Right kidney (tissue), 1 donor: ENCODE data around the gene MARS1.

Source experiments
- DNase-seq: peaks from one replicate; pipeline ENCODE4 v3.0.0-alpha.2; 2016

Gene MARS1

DNA sequence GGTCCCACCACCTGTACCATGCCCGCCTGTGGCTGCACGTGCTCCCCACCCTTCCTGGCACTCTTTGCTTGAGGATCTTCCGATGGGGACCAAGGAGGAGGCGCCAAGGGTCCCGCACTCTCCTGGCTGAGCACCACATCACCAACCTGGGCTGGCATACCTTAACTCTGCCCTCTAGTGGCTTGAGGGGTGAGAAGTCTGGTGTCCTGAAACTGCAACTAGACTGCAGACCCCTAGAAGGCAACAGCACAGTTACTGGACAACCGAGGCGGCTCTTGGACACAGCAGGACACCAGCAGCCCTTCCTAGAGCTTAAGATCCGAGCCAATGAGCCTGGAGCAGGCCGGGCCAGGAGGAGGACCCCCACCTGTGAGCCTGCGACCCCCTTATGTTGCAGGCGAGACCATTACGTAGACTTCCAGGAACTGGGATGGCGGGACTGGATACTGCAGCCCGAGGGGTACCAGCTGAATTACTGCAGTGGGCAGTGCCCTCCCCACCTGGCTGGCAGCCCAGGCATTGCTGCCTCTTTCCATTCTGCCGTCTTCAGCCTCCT, 31.6 kb upstream of the MARS1 start:
- peak; percentile 56 for DNase-seq

GRCh38 chr12:57456737-57457490, 31.0 kb upstream of the MARS1 start:
- DNase-seq = no peak

DNA sequence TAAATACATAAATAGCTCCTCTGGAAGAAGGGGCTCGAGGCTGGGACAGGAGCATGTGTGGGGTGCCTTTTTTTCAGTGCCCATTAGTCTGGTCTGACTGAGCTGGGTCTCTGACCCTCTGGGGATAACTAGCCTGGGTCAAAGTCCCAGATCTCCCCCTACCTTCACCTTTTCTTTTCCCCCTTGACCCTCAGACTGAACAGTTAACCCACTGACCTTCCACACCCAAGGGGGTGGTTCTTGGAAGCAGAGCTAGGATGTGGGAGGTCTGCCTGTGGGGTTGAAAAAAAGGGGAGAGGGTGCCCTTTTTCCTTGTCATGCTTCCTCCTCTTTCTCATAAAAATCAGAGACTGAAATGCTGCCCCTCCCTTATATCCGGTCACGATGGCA, 29.2 kb upstream of the MARS1 start:
- no peak for DNase-seq

DNA sequence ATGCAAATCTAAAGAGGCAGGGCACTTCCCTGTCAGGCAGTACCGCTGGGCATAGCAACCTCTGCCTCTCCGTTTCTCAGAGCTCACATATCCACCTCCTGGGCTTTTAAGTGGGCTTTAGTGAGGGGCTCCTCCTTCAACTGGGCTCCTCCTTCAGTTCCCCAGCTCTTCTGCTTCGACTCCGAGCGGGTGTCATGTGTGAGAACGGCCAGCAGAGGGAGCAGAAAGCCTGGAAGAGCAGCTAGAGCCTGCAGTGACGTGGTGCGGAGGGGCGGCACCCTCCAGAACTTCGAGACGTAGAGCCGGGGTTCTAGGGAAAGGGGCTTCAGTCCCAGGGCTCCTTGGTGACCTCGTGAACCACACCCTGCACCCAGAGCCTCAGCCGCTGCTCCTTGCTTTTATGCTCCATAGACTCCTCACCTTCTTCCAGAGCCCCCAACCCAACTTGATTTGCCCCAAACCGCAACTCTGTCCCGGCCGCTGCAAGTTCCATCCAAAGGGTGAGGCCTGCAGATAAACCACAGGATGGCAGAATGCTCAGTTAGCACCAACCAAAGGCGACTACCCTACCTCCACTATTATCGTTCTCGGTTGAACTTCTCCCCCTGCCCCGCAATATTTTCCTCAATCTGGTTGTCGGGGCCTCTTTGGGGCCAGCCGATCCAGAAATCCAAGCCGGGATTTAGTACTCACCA, 28.7 kb upstream of the MARS1 start:
- peak; percentile 96 for DNase-seq

GRCh38 chr12:57459750-57460467, 28.0 kb upstream of the MARS1 start, which contains the start of gene GLI1:
GLI1 (plus strand) TSS chr12:57459785; CDS start chr12:57463692, 3,907 bp downstream.
- DNase-seq = no peak

GRCh38 chr12:57460468-57460784, 27.4 kb upstream of the MARS1 start:
- peak; percentile 58 for DNase-seq

- DNase-seq = no peak
Measured at GRCh38 chr12:57460841-57461275, 27.0 kb upstream of the MARS1 start.

- DNase-seq = peak; percentile 82
Measured at GRCh38 chr12:57461276-57461916, 26.5 kb upstream of the MARS1 start.

DNA sequence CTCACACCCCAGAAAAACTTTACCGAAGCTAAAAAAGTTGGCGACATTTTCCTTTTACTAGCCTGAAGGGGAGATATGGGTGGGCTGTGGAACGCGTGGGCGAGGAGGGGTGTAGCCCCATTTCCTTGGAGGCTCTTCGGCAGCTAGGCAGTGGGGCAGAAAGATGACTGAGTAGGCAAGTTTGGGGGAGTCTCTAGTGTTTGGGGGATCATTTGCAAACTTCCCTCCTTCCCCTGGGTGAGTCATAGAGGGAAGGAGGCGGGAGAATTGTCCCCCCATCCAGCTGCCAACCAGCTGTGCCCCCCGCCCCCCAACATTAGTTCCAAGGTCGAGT, 26.0 kb upstream of the MARS1 start:
- DNase-seq = peak; percentile 81

DNA sequence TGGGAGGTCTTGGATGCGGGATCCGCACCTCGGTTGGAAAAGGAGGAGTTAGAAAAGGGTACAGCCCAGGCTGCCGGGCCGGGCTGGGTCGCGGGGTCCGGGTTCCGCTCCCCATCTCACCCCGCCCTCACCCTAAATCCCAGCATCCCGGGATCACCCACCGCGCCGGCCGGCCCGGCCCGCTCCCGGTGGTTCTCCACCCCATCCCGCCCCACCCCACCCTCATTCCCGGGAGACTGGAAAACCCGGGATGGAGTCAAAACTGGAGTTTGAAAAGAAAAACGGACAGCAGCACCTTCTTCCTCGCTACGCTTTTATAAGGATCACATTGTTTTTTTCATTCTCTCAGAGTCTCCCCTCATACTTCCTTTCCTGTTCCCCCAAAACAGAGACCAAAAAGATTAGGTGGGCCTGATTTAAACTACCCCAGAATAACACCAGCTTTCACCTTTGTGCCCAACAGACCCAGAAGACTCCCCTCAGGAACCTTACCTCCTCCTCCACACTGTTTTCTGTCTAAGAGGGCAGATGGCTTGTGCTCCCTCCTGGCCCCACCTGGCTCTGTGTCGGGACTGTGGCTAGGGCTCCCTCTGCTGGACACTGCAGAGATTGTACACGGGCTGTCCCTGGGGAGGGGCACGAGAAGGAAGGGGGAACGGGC, 25.5 kb upstream of the MARS1 start:
- DNase-seq = peak; percentile 89

DNA sequence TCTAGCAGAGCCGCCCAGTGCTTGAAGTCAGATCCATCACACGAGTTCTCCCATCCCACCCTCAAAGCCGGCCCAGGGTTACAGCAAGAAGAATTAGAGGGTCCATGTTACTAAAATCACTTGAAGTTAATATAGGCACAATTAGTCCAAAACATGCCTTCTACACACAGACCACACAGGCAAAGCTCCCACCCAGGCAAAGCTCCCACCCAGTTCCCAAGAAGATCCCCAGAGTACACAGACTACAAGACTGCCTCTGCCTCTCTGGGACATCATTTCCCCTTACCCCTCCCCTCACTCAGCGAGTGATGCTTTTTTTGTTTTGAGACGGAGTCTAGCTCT, 25.0 kb upstream of the MARS1 start:
- DNase-seq = no peak

DNA sequence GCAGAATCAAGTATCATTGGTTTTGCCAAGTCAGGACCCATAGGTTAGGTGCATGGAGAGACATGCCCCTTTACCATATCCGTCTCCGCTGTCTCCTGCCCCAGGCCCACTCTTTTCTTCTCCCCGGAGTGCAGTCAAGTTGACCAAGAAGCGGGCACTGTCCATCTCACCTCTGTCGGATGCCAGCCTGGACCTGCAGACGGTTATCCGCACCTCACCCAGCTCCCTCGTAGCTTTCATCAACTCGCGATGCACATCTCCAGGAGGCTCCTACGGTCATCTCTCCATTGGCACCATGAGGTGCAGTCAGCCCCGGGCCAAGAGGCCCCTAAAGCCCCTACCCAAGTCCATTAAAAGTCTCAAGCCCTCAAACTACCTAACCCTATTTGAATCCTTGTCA, 23.3 kb upstream of the MARS1 start:
- no peak for DNase-seq

DNA sequence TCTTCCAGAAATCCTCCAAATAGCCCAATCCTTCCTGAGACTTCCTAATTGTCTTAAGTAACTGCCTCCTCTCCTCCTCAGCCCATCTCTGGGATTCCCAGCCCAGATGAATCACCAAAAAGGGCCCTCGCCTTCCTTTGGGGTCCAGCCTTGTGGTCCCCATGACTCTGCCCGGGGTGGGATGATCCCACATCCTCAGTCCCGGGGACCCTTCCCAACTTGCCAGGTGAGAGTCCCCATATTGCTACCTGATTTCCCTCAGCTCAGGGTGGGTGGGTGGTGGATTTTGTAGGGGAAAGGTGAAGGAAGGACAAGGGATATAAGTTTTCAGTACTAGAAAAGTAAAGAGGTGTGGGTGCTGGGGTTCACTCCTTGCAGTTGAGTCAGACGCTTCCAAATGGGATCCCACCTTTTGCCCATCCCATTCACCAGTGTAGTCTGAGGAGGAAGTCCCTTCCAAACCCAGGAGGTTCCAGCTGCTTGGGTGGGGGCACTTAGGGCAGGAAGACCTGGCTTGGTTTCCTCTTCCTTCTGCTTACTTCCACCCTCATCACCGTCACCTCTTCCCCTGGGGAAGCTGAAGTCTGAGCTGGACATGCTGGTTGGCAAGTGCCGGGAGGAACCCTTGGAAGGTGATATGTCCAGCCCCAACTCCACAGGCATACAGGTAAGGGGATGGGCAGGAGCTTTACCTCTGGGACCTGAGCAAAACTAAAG, 22.7 kb upstream of the MARS1 start:
- DNase-seq = no peak

DNA sequence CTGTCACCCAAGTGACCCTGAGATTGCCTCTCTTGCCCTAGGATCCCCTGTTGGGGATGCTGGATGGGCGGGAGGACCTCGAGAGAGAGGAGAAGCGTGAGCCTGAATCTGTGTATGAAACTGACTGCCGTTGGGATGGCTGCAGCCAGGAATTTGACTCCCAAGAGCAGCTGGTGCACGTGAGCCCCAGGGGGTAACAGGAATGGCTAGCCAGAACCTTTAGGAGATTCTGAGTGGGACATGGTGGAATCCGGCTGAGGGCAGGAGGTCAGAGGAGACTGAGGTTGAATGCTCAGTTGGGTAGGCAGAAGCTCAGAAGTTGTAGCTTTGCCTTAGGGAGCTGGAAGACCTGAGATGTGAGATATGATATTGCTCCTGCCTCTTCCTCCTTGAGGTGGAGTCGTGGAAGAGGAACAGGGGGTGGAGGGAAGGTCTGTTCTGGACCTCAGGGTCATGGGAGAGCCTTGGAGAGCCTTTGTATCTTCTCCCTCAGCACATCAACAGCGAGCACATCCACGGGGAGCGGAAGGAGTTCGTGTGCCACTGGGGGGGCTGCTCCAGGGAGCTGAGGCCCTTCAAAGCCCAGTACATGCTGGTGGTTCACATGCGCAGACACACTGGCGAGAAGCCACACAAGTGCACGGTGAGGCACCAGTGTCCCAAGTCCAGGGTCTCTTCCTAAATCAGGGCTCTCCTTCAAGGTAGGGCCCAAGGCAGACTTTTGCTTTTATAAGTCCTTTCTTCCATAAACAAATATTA, 21.9 kb upstream of the MARS1 start:
- DNase-seq = no peak

DNA sequence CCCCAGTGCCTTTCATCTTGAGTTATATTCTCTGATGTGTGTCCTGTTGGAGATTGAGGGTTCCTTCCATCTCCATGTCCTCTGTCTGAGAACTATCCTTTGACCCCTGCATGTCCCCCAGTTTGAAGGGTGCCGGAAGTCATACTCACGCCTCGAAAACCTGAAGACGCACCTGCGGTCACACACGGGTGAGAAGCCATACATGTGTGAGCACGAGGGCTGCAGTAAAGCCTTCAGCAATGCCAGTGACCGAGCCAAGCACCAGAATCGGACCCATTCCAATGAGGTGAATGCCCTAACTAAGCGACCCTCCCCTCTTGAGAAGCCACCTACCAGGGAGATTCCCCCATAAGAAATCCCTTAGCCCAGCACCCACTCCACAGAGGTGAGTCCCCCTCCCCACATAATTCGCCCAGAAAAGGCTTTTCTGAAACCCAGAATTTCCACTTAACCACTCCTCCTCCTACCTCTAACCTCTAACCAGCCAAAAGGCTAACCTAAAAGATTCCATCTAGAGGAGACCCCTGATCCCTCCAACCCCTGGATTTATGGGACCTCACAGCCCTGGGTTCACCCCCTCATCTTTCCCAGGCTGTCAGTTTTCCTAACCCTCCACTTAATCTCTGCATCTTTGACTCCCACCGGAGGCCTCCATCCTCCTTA, 20.5 kb upstream of the MARS1 start:
- no peak for DNase-seq

- no peak for DNase-seq
Measured at GRCh38 chr12:57467915-57468314, 20.0 kb upstream of the MARS1 start.

DNA sequence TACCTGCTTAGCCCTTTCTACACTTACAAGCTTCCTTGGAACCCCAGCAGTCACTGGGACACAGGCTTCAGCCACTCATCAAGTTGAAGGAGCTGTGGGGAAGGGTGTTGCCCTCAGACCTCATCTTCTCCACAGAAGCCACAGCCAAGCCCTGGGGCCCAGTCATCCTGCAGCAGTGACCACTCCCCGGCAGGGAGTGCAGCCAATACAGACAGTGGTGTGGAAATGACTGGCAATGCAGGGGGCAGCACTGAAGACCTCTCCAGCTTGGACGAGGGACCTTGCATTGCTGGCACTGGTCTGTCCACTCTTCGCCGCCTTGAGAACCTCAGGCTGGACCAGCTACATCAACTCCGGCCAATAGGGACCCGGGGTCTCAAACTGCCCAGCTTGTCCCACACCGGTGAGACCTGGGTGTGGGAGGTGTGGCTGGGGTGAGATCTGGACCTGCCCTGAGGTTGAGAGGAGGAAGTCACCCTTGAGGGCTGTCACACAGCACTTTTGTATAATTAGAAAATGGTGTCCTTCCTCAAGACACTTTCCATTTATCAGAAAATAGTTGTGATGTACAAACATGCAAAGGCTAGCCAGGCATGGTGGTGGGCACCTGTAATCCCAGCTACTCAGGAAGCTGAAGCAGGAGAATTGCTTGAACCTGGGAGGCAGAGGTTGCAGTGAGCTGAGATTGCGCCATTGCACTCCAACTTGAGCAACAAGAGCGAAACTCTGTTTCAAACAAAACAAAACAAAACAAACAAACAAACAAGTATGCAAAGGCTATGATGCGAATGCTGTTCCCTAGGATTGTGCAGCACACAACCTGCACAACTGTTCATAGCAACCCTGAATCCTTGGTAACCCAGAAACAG, 18.3 kb upstream of the MARS1 start:
- DNase-seq = no peak

DNA sequence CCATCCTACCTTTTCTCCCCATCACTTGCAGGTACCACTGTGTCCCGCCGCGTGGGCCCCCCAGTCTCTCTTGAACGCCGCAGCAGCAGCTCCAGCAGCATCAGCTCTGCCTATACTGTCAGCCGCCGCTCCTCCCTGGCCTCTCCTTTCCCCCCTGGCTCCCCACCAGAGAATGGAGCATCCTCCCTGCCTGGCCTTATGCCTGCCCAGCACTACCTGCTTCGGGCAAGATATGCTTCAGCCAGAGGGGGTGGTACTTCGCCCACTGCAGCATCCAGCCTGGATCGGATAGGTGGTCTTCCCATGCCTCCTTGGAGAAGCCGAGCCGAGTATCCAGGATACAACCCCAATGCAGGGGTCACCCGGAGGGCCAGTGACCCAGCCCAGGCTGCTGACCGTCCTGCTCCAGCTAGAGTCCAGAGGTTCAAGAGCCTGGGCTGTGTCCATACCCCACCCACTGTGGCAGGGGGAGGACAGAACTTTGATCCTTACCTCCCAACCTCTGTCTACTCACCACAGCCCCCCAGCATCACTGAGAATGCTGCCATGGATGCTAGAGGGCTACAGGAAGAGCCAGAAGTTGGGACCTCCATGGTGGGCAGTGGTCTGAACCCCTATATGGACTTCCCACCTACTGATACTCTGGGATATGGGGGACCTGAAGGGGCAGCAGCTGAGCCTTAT, 17.4 kb upstream of the MARS1 start:
- no peak for DNase-seq
